ENCODE measurements around the gene FUT1. TPM values are rescaled to one million over a fixed set of nuclear protein-coding genes. Genes with fewer than 3 reads are reported as not detected.

The FUT1 gene
- total RNA-seq (2011; cell fraction: chromatin; rRNA removed; ENCODE audit: low replicate concordance), result 53.2 and 80.3 TPM in 2 replicates
- 51.5 and 67.9 TPM in 2 replicates for total RNA-seq (2011; cell fraction: nucleolus; rRNA removed)
- 56.0 and 63.6 TPM in 2 replicates for total RNA-seq (2011; cell fraction: nucleoplasm; rRNA removed)
- 15.5 and 17.2 TPM in 2 replicates for total RNA-seq (2014; rRNA removed)
- total RNA-seq (2014; rRNA removed; fragmentation: Illumina TruSeq; extraction: Trizol), result 8.9 TPM in 2 replicates
- total RNA-seq (2015; rRNA removed; fragmentation: Illumina TruSeq; extraction: Trizol), result 5.0 TPM in 2 replicates
- total RNA-seq (2021), result 18.5 and 19.6 TPM in 2 replicates
- polyA plus RNA-seq (2011; rRNA removed), result 3.2 and 5.0 TPM in 2 replicates
- polyA plus RNA-seq (2011; cell fraction: cytosol; rRNA removed), result 2.2 and 4.8 TPM in 2 replicates
- polyA plus RNA-seq (2011; cell fraction: nucleus; rRNA removed), result 5.3 and 17.6 TPM in 2 replicates
- 4.8 and 9.2 TPM in 2 replicates for polyA plus RNA-seq (2012)
- 7.9 and 8.8 TPM in 2 replicates for polyA plus RNA-seq (2014; fragmentation: Illumina TruSeq; extraction: Trizol)
- polyA plus RNA-seq (2014; fragmentation: Nextera tagmentation; extraction: Ambion mirVana), result 1 to 10 TPM; 2.3 to 3.1 TPM
- 16.3 and 18.3 TPM in 2 replicates for polyA plus RNA-seq (2014; rRNA removed)
- 1.1 and 3.1 TPM in 2 replicates for polyA minus RNA-seq (2011; rRNA and poly(A)+ RNA removed)
- polyA minus RNA-seq (2011; cell fraction: cytosol; rRNA and poly(A)+ RNA removed), result 1.4 and 4.4 TPM in 2 replicates
- 3.2 and 5.3 TPM in 2 replicates for polyA minus RNA-seq (2011; cell fraction: nucleus; rRNA and poly(A)+ RNA removed)
- percentile 62 among the genes with signal in this experiment for Bru-seq, nascent RNA
- BruChase-seq, experiment 1, labeled RNA remaining after a 2-hour chase, result percentile 65 among the genes with signal in this experiment
- BruChase-seq, experiment 2, labeled RNA remaining after a 6-hour chase, result percentile 71 among the genes with signal in this experiment
- long read RNA-seq, experiment 1, partial matches to known transcripts, result 6 of 19 reads
- long read RNA-seq, experiment 1, other reads (novel, unspliced or antisense), result 13 of 19 reads
- long read RNA-seq, experiment 2, partial matches to known transcripts, result 0 of 3 reads
- long read RNA-seq, experiment 2, other reads (novel, unspliced or antisense), result 3 of 3 reads
- long read RNA-seq, experiment 3, partial matches to known transcripts, result 1 of 3 reads
- long read RNA-seq, experiment 3, other reads (novel, unspliced or antisense), result 2 of 3 reads

DNA sequence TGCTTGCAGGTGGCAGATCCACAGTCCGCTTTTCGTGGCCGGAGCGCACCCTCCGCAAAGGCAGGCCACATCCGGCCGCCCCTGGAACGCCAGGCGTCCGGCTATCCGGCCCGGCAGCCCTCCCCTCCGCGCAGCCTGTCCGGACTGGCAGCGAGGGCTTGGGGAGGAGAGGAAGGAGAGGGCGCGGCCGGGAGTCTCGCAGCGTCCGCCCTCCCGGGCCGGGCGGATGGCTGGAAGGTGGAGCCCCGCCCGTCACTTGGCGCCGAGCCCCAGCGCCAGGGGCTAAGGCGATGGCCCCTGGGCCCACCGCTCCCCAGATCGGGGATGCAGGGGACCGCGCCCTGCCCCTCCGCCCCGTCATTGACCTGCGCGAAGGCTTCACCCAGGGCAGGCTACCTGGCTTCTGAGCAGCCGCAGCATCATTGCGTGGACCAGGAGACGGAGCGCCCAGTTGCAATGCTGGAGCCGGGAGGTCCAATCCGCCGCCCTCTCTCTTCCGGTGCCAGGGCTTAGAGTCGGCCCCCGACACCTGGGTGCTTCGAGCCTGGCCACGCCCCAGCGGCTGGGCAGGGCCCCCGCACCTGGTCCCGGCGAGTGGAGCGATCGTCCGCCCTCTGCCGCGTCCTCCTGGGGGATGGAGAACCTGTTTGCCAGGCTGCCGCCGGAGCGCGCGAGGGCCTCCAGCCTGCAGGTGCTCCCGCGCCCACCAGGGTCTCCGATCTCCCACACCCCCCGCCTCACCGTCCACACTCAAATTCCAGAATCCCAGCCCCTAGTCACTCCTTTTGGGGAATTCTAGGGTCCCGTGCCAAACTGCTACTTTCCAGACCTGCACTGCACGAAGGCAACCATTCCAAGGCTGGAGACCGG is at the start of gene FUT1:
TSS of gene FUT1 (minus strand) at position 146 of the 870 bp plus-strand sequence. CDS start 1,360 bp downstream, outside the sequence.
- H4K20me1 ChIP-seq (replicated peaks; ENCODE audit: control insufficient read depth, insufficient read depth, low read length), result no peaks in the 10 kb centered on the region
- H3K4me1 ChIP-seq (replicated peaks in 1 of 2; ENCODE audit: control insufficient read depth in 2 of 2, insufficient read depth in 2 of 2, low read length in 2 of 2), result peaks cover 35 to 81% of the 10 kb centered on the region in 2 experiments
- intact Hi-C loops (cut with micrococcal nuclease), result no loop called here
- ChIA-PET POLR2A (no interaction called here), CTCF (ENCODE audit: low intra/inter-chr PET ratio) (no interaction called here)
- no peak for FAIRE-seq
- WGBS (ENCODE audit: insufficient coverage, low coverage, missing lambda C conversion rate), result 49% methylated on average over 51 of the region's 73 CpGs
- no peaks in the 10 kb centered on the region for H3K9me1 ChIP-seq (ENCODE audit: control insufficient read depth, insufficient read depth, low read length)
- DNase-seq (ENCODE audit: extremely low read depth in 1 of 4, low spot score in 3 of 4), result peak; percentile 40 to 62 (median 60)
- peak; percentile 47 for ATAC-seq
- in situ Hi-C loops (cut with MboI), result no loop called here
- TSS peak; percentile 49 for BruUV-seq (replicated peaks)
- H3K4me2 ChIP-seq (ENCODE audit: insufficient read depth, low read length), result peak within 1 kb of the TSS; percentile 81
- H3K27ac ChIP-seq (ENCODE audit: extremely low read depth, low read depth, low read length), result peak within 1 kb of the TSS; percentile 93
- H3K9ac ChIP-seq (ENCODE audit: insufficient read depth in 1 of 2, low read depth in 2 of 2, low read length in 2 of 2), result peak within 1 kb of the TSS; percentile 74 to 91
- H3K36me3 ChIP-seq (ENCODE audit: control insufficient read depth, insufficient read depth, low read length), result peaks cover 22% of the 10 kb centered on the region; the same call in 1 of the 3 replicates
- H3K27me3 ChIP-seq (ENCODE audit: control insufficient read depth in 2 of 2, insufficient read depth in 2 of 2, low read length in 2 of 2), result no peaks in the 10 kb centered on the region
- H3K4me3 ChIP-seq, result peak within 1 kb of the TSS; percentile 43
- H3K9me3 ChIP-seq (replicated peaks; ENCODE audit: control insufficient read depth, insufficient read depth, low read depth, low read length), result no peaks in the 10 kb centered on the region
- peak within 1 kb of the TSS; percentile 73 for H2AFZ ChIP-seq (ENCODE audit: low read depth, low read length)
- peaks cover 41% of the 10 kb centered on the region for H3K79me2 ChIP-seq (ENCODE audit: control insufficient read depth, insufficient read depth, low read length)
- TF ChIP-seq, protein P1, sequence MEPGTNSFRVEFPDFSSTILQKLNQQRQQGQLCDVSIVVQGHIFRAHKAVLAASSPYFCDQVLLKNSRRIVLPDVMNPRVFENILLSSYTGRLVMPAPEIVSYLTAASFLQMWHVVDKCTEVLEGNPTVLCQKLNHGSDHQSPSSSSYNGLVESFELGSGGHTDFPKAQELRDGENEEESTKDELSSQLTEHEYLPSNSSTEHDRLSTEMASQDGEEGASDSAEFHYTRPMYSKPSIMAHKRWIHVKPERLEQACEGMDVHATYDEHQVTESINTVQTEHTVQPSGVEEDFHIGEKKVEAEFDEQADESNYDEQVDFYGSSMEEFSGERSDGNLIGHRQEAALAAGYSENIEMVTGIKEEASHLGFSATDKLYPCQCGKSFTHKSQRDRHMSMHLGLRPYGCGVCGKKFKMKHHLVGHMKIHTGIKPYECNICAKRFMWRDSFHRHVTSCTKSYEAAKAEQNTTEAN (CRISPR knock-in tag; IDR thresholded peaks at IDR 0.05), result no peak
- no peak for TF ChIP-seq ZSCAN32 (CRISPR knock-in tag; IDR thresholded peaks at IDR 0.05)
- TF ChIP-seq, protein P2, sequence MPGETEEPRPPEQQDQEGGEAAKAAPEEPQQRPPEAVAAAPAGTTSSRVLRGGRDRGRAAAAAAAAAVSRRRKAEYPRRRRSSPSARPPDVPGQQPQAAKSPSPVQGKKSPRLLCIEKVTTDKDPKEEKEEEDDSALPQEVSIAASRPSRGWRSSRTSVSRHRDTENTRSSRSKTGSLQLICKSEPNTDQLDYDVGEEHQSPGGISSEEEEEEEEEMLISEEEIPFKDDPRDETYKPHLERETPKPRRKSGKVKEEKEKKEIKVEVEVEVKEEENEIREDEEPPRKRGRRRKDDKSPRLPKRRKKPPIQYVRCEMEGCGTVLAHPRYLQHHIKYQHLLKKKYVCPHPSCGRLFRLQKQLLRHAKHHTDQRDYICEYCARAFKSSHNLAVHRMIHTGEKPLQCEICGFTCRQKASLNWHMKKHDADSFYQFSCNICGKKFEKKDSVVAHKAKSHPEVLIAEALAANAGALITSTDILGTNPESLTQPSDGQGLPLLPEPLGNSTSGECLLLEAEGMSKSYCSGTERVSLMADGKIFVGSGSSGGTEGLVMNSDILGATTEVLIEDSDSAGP (CRISPR knock-in tag; IDR thresholded peaks at IDR 0.05), result no peak
- no peak for TF ChIP-seq SOX6 (IDR thresholded peaks at IDR 0.05)
- peak; percentile 42 for TF ChIP-seq ETV1 (tag; conservative IDR thresholded peaks at IDR 0.05; ENCODE audit: low read depth)
- no peak for TF ChIP-seq SMAD2 (IDR thresholded peaks at IDR 0.05; ENCODE audit: low read depth, low read length)
- no peak for TF ChIP-seq ZKSCAN8 (CRISPR knock-in tag; IDR thresholded peaks at IDR 0.05)
- no peak for TF ChIP-seq MBD2 (IDR thresholded peaks at IDR 0.05; ENCODE audit: borderline replicate concordance, low read depth)
- TF ChIP-seq ESRRB (CRISPR knock-in tag; IDR thresholded peaks at IDR 0.05; ENCODE audit: borderline replicate concordance), result no peak
- TF ChIP-seq HMGN3 (IDR thresholded peaks at IDR 0.05; ENCODE audit: borderline replicate concordance, extremely low read depth, insufficient read length, low read depth, low read length), result peak; percentile 50
- no peak for TF ChIP-seq ZNF668 (CRISPR knock-in tag; IDR thresholded peaks at IDR 0.05)

Measured in K562 (cell line).